IPS-18c (cell line): Measurements from ENCODE around the gene GPANK1.

Experiments
- H3K4me3 ChIP-seq: 2 replicates; pipeline ENCODE4 v1.7.0; 2013; ENCODE audit warnings: low read depth, mild to moderate bottlenecking, low read length, moderate library complexity; ENCODE audit not compliant: insufficient read depth
- H3K9me3 ChIP-seq: one replicate; pipeline ENCODE4 v1.6.1; 2013; ENCODE audit warnings: mild to moderate bottlenecking, low read length, moderate library complexity; ENCODE audit not compliant: control insufficient read depth, insufficient read depth

GPANK1 gene

GRCh38 chr6:31615748-31616147, 49.0 kb downstream of the GPANK1 start:
- no peak overlapping the region for H3K4me3 ChIP-seq
- no peaks in the 10 kb centered on the region for H3K9me3 ChIP-seq

- H3K4me3 ChIP-seq, result no peak within 1 kb of the TSS
- H3K9me3 ChIP-seq, result no peaks in the 10 kb centered on the region
Measured at GRCh38 chr6:31614684-31615578, 49.9 kb downstream of the GPANK1 start, which contains the start of gene AIF1. Gene AIF1, plus strand, starts transcription at chr6:31615234. Its CDS starts 96 bp downstream, at chr6:31615330.

GRCh38 chr6:31614075-31614619, 50.6 kb downstream of the GPANK1 start:
- no peak overlapping the region for H3K4me3 ChIP-seq
- H3K9me3 ChIP-seq, result no peaks in the 10 kb centered on the region
